HG03457 (cell line): ENCODE results near the gene BCAR1.
"Not testable (repeated sequence)": the region's sequence is repeated elsewhere in the genome, so short reads cannot be mapped to it uniquely, and the experiment has no call there.

Experiments used
- ATAC-seq: cut with Tn5 transposase; IDR thresholded peaks from one replicate; pipeline ENCODE4 v1.9.1; 2021; ENCODE audit warnings: moderate number of reproducible peaks; ENCODE audit not compliant: unreplicated experiment

Gene BCAR1

GRCh38 chr16:75272629-75273028, 21.2 kb upstream of the BCAR1 start:
- not testable (repeated sequence) for ATAC-seq

GRCh38 chr16:75272097-75272551, 20.7 kb upstream of the BCAR1 start:
- ATAC-seq = no peak

DNA sequence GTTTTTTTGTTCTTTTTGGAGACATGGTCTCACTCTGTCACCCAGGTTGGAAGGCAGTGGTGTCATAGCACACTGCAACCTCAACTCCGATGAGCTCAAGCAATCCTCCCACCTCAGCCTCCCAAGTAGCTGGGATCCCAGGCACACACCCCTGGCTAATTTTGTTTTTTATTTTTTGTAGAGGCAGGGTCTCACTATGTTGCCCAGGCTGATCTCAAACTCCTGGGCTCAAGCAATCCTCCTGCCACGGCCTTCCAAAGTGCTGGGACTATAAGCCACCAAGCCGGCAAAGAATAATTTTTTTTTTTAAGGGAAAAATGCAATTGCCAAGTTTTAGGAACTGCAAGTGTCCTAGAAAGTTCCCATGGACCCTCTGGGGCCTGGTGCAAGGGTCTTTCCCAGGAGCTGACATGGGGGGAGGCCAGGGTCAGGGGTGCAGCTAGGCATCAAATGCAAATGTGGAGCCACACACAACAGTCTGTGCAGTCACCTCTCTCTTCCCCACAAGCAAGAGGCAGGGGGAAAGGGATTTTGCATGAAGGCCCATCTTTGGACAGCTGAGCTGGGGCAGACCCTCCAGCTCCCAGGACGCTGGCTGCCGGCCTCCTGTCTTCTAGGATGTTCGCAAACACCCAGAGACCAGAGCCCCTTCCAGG, 20.1 kb upstream of the BCAR1 start:
- no peak for ATAC-seq

DNA sequence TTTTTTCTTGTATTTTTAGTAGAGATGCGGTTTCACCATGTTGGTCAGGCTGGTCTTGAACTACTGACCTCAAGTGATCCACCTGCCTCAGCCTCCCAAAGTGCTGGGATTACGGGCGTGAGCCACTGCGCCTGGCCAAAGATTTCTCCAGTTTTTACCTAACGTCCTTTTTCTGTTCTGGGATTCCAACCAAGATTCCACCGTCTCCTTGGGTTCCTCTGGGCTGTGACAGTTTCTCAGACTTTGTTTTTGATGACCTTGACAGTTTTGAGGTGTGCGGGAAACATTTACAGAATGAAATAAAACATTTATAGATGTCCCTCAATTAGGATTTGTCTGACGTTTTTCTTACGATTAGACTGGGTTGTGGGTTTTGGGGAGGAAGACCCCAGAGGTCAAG, 17.9 kb upstream of the BCAR1 start:
- not testable (repeated sequence) for ATAC-seq

GRCh38 chr16:75267631-75268264, 16.3 kb upstream of the BCAR1 start:
- ATAC-seq = no peak

- no peak for ATAC-seq
Measured at GRCh38 chr16:75266738-75267630, 15.6 kb upstream of the BCAR1 start.

GRCh38 chr16:75265911-75266701, 14.7 kb upstream of the BCAR1 start:
- ATAC-seq = peak; percentile 55

DNA sequence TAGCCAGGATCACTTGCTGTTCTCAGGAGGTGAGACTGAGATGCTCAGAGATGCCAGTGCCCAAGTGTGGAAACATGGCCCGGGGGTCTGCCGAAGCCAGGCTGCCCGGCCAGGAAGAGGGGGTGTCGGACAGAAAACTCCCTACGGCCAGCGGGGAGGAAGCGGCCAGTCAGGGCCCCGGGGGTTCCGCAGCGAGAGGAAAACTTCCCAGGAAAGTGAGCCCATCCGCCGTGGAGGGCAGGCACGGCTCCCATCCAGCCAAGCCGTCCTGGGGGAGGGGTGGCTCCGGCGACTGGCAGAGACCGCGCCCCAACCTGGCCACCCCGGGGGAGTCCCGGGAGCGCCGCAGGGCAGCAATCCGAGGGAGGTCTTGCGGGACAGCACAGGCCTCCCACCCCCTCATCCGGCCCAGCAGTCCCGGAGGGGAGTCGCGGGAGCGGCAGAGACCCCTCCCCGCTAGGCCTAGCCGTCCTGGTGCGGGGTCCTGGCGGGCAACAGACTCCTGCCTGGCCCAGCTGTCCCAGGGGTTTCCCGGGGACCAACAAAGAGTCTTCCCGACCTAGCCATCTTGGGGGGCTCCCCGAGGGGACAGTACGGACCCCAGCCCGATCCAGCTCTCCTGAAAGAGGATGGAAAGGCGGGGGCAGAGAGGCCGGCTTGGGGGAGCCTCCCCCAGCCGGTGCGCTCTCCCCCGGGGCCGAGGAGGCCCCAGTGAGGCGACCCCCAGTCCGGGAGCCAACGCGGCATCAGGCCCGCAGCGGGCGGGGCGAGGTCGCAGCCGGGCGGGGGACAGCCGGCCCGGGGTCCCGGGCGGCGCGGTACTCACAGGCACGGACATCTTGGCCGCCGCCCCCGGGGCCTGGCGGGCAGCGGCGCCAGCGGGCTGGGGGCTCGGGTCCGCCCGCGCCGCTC, 13.8 kb upstream of the BCAR1 start:
- ATAC-seq = peak; percentile 14

- ATAC-seq = no peak
Measured at GRCh38 chr16:75264457-75264998, 13.1 kb upstream of the BCAR1 start.

DNA sequence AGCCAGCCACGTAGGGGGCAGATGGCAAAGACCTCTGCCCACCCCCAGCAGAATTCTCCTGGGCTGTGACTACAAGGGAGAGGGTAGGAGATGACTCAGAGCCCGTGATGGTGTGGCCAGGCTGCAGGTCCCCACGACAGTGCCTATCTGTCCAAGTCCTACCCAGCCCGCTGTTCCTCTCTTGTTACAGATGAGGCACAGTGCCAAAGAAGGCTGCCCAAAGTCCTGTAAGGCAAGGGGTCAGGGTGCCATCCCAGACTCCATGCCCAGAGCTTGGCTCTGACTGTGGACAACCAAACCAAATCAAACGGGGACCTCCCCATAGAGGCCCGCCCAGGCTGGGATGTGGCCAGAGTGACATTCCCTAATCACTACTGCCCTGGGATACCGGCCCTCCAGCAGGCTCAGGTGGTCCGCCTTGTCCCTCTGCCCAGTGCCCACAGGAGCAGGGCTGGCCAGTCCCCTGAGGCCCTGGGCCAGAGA, 12.6 kb upstream of the BCAR1 start:
- no peak for ATAC-seq

GRCh38 chr16:75263291-75263962, 12.0 kb upstream of the BCAR1 start:
- no peak for ATAC-seq

DNA sequence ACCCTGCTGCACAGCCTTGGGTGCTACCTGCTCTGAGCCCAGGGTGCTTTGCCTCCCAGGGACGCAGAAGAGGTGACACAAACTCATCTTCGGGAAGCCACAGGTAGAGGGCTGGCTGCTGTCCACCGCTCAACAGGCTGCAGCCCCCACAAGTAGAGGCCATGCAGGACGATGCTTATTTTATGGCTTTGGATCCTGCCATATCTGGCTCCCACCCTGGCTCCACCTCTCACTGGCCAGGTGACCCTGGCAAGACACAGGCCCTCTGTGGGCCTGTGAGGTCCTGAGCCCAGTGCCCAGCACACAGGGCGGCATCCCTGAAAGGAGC, 11.3 kb upstream of the BCAR1 start:
- no peak for ATAC-seq

DNA sequence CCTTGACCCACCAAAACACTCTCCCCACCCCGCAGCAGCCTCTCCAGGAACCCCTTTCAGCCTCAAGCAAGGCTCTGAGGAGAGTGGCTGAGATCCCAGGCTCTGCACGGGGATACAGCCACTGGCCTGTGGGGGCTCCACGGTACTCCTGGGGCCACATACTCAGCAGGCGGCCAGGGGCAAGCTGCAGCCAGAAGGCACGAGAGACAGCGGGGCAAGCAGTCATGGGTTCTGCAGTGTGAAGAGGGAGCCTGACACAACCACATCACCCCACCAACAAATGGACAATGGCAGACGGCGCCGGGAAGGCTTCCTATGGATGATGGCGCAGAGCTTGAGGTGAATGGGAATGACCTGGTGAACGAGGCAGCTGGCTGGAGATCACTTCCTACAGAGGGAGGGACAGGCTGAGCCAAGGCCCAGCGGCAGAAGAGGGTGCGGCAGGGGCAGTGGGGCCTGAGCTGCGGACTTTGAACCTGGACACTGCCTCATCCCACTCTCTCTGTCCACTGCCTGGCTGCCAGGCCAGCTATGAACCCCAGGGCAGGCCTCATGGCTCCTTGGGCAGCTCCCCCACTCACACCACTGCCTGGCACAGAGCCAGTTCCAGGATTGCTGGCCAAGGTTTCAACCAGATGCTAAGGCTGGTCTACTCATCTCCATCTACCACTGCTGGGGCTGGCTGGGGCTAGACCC, 10.8 kb upstream of the BCAR1 start:
- no peak for ATAC-seq

DNA sequence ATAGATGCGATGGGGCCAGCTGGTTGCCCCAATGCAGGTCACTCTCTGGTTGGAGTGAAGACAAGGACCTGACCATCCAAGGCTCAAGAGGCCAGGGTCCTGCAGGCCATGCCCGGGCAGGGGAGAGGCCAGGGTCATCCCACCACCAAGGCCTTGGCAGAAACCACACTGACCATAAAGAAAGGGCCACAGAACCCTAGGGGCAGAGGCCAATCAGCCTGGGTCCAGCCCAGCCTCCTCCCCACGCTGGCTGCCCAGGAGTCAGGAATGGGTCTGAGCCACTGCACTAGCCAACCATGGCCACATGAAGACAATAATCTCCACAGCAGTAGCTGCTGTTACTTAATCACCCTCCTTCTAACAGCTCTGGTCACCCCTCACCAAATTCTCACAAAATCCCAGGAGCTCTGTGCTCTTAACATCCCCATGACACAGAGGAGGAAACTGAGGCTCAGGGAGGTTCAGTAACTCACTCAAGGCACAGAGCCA, 10.2 kb upstream of the BCAR1 start:
- ATAC-seq = no peak

- ATAC-seq = no peak
Measured at GRCh38 chr16:75260851-75261589, 9.6 kb upstream of the BCAR1 start.

GRCh38 chr16:75258807-75259141, 7.3 kb upstream of the BCAR1 start:
- ATAC-seq = no peak

DNA sequence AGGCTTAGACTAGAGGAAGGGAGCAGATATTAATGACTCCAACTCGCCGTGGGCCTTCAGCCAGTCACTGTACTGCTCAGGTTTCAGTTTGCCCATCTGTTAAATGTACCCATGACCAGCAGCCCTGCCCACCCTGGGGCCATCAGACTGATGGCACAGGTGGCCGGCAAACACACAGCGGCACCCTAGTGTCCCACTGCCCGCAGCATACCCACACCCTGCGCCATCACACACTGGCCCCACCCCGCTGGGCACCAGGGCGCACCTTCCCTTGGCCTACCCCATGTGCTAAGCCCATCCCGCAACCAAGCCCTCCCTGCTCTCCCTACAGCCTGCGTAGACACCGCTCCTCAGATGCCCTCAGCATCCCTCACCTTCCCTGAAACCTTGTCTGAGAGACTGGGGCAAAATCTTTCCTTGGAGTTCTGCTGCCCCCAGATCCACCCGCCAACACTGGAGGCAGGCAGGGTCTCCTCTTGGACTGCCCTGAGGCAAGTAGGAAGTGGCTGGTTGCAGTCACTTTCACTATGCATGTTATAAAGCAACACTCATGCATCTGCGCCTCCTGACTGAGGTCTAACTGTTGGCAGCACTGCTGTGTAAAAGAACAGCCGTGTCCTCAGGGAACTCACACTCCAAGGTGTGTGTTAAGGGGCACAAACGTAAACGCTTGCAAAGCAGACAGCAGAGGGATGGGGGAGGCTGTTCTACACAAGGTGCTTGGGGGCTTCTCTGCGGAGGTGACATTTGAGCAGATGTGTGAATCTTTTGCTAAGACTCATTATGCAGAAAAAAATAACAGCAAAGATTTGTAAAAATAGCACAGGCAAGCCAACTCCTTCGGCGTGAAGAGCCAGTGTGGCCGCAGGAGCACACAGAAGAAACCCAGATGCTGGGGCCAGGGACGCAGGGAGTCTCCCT, 6.7 kb upstream of the BCAR1 start:
- no peak for ATAC-seq
